SKM-1 treated with dmso at 0.1 percent for 144 hours (cell line): Measurements from ENCODE around the gene CSNK1D.
"Not testable (repeated sequence)": the region's sequence is repeated elsewhere in the genome, so short reads cannot be mapped to it uniquely, and the experiment has no call there.

ENCODE experiments used
- DNase-seq: peaks from one replicate; lab custom pipeline; 2025; ENCODE audit not compliant: unreplicated experiment; lab: John Stamatoyannopoulos, UW

Gene CSNK1D

DNA sequence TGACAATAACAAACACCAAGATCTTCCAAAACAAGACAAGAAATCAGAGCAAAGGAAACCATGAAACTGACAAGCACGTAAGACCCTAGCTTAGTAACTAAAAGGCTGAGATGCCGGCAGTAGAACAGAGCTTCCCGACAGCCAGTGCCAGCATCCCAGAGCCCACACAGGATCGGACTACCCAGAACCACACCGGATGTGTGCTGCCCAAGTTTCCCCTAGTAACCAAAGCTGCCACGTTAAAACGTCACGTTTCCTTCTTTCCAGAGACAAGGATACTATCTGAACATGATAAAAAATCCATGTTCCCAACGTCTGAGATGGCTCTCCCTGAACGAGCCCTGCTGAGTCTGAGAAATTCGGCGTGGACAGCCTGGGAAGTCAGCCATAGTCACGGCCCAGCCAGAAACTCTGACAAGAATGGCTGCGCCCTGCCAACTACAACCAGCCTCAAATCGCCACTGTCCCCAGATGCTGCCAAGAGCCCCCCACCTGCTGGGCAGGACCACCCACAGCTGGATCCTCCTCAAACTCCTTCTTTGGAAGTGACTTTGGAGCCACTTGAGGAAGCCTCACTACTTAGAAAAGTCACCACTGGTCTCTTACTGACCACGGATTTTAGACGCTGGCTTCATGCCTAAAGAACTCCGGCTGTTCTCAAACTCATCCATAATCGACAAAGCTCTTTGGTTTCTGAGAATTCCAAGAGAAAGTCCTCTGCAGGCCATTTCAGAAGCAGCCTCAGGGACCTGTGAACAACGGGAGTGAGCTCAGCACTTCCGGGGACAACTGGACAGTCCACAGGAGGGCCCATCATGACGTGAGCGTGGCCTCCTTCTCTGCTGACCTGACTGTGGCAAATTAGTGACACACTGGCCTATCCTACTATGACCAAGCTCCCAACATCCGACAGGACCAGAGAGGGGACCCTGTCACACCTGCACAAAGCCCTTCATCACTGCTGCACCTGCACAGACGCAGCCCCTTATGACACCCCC lies 77.5 kb downstream of the CSNK1D start:
- DNase-seq, result no peak

DNA sequence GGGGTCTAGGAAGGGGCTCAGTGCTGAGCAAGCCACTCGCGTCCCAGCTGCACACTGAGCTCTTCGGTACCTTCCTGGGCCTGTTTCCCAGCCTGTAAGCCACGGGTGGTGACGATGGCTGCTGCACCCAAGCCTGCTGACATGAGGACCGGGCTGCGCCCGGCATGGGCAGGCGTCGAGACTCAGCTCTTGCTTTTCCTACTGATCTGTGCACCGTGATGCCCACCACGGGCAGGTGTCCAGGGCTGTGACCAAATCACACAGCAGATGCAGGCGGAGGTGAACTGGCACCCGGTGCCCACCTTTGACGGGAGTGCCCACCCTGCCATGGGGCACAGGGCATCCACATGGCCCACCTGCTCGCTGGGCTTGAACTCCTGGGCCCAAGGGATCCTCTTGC lies 78.7 kb downstream of the CSNK1D start:
- DNase-seq, result no peak

DNA sequence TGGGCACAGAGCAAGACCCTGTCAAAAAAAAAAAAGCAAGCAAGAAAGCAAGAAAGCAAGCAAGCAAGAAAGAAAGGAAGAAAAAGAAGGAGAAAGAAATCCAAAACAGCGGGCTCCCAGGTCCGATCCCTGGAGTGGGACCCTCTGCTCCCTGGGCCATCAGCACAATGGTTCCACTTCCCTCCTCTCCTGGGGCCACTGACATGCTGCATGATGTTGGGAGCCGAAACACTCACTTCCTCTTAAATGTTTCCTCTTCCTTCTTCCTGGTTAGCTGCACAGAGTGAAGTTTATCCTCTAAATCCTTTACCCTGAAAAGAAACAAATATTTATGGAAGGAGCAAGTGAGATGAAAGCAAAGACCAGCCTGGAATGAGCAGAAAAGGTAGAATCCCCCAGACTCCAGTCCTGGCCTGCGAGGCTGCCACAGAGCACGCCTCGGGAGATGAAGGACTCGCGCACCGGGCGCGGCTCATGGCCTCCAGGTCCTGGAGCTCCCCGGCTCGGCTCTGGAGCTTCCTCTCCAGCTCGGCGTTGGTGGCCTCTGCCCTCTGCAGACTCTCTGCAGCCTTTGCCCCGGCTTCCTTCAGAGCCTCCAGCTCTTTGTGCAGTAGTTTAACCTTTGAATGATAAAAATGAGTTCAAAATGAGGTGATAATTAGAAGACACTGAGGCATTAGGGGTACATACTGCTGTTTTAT lies 79.8 kb downstream of the CSNK1D start:
- DNase-seq, result peak; percentile 70

DNA sequence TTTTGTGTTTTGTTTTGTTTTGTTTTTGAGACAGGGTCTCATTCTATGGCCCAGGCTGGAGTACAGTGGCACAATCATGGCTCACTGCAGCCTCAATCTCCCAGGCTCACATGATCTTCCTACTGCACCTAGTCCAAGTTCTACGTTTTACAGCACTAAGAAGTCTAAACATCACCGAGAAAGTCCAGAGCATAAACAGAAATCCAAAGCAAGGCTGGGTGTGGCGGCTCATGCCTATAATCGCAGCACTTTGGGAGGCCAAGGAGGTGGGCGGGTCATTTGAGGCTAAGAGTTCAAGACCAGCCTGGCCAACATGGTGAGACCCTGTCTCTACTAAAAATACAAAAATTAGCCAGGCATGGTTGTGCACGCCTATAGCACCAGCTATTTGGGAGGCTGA lies 80.5 kb downstream of the CSNK1D start:
- DNase-seq, result not testable (repeated sequence)
